GM18858 (cell line): Measurements from ENCODE around the gene ADAMTS2.
"Not testable (repeated sequence)": the region's sequence is repeated elsewhere in the genome, so short reads cannot be mapped to it uniquely, and the experiment has no call there.

Experiments used
- ATAC-seq: cut with Tn5 transposase; IDR thresholded peaks from one replicate; pipeline ENCODE4 v1.9.1; 2021; ENCODE audit not compliant: unreplicated experiment

The ADAMTS2 gene

DNA sequence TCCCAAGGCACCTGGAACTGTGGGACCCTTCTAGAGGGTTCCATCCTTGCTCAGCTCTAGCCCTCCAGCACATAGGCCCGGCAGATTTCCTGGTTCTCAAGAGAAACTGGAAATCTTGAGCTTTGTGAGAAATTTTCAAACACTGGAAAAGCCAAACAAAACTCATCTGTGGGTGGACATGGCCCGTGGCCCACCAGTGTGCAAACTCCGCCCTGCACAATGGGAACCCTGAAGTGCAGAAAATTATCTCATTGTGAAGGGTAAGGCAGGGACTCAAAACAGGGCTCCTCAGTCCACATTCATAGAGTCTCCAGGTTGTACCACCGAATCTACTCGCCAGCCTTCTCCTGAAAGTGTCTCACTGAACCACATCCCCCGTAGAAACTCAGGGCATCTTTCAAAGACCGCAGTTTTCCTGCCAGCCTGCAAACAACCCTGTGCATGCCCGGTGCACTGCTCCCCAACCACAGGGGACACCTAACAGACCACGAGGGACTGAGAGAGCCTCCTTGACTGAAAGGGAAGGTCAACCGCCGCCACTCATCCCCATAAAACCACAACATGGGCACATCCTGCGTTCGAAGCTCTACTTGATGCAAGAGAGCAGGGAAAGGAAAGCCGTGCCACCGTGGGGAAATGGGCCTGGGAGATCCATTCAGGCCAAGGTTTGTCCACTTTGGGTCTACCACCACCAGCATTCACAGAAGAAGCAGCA is 18.1 kb downstream of the ADAMTS2 start:
- no peak for ATAC-seq

DNA sequence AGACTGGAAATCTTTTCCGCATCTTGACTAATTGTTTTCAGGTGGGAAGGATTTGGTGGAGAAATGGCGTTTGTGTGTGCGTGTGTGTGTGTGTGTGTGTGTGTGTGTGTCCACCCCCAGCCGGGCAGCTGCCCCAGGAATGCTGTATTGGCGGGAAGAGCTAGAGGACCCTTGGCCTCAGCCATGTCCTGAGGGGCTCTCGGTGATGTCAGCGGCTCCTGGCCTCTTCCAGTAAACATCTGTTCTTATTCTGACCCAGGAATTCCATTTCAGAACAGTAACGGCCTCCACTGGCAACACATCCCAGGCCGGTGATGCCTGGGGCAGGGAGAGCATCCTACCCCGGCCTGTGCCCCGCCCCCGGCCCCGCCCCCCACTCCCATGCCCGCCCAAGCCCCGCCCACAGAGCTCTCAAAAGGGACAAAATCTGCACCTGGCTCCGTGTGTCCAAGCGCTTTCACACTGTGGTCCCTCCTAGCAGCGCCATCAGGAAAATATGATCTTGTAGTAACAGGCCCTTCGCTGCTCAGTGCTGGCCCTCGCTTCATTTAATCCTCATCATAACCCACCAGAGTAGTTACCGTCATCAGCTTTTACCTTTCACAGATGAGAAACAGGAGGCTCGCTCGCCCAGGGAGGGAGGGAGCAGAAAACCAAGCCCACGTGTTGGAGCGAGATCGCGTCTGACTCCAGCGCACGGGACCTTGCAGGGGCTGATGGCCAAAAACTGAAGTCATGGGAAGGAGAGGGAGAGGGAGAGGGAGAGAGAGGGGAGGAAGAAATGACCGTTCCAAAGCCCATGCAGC is 18.9 kb downstream of the ADAMTS2 start:
- no peak for ATAC-seq

DNA sequence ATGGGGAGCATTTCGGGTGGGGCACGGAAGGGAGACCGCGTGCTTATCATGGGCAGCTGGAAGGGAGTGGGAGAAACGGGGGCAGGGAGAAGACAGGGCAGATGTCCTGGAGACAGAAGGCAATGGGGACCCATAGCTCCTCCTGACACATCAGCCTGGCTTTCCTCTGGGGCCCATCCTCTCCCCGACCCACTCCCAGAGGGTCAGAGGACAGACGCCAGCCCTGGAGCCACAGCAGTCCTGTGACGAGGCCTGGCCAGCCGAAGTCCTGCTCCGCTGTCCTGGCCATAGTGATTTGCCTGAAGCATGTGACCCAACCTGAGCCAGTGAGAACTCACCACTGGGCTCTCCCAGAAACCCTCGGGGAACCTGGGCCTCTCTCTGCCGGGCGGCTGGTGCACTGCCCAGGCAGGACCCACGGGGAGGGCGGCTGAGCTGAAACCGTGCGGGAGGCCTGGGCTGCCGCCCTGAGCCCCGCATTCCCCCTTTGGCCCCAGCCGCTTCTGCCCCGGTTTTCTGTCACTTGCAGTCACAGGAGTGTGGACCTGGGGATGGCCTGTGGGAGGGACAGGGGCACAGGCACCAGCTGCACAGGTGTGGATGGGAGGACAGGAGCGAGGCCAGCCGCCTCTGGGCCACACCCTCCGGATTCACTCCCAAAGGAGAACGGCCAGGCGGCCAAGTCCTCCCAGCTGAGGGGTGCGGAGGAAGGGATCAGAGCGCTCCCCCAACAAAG is 19.8 kb downstream of the ADAMTS2 start:
- no peak for ATAC-seq

GRCh38 chr5:179324760-179325295 is 20.4 kb downstream of the ADAMTS2 start:
- ATAC-seq = no peak

GRCh38 chr5:179324316-179324715 is 20.9 kb downstream of the ADAMTS2 start:
- not testable (repeated sequence) for ATAC-seq

DNA sequence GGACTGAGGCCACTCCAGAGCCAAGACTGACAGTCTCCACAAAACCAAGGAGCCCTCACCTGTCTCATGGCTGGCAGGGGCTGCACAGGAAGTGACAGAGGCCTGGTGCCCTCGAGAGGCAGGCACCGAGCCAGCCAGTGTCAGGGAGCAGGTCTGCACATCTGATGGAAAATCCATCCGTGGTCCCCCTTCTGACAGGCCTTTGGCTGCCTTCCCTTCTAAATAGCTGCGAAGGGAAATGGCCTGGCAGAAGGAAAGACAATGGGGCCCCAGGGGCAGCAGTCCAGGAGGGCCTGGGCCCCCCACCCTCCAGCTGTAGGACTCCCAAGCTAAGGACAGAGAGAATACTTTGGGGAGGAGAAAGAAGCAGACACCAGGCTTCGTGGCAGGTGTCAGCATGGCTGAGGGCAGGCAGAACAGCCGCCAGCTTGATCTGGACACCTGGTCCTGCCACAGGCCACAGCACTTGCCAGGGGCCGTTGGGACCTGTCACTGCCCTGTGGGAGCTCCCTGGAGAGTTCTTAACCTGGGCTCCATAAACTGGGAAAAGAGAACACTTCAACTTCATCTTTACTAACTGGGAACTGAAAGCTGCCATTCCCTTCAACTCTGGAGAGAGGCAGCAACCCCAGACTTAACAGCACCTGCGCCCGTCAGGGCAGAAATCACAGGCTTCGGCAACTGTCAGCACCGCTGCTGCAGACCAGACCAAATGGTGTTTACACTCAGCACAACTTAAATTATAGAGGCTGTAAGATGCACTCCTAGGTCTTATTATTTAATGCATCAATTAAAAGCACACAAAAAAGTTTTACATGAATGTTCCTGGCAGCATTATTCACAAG is 22.0 kb downstream of the ADAMTS2 start:
- ATAC-seq = no peak

GRCh38 chr5:179322071-179323025 is 22.9 kb downstream of the ADAMTS2 start:
- no peak for ATAC-seq

DNA sequence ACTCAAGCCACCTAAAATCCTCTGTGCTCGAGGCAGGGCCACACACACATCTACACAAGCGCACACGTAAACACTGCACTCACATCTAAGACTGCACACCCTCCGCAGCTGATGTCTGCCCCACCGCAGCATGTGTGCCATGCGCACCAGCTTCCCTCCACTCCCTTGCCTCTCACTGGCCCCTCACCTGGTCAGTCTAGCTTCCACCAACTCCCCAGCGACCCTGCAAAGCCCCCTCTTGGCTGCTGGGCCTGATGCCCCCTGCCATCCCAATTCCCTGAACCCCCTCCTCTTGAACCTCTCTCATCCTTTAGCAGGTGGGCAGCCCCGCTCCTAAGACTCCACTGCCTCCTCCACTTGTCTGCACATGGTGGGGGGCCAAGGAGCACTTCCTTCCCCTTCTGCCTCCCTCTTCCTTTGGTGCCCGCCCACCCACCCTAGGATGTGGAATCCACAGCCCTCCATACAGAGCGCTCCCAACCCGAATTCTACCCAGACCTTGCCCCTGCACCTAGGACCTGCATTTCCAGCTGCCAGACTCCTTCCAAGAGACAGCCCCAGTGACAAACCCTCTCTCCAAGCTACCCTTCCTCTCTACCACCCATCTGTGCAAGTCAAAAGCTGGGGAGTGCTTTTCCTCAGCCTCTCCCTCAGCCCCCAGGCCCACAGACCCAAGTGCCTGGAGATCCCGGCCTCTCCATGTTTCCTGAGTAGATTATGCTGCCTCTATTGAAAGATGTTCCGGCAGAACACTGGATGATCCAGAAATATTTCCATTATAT is 23.9 kb downstream of the ADAMTS2 start:
- no peak for ATAC-seq

DNA sequence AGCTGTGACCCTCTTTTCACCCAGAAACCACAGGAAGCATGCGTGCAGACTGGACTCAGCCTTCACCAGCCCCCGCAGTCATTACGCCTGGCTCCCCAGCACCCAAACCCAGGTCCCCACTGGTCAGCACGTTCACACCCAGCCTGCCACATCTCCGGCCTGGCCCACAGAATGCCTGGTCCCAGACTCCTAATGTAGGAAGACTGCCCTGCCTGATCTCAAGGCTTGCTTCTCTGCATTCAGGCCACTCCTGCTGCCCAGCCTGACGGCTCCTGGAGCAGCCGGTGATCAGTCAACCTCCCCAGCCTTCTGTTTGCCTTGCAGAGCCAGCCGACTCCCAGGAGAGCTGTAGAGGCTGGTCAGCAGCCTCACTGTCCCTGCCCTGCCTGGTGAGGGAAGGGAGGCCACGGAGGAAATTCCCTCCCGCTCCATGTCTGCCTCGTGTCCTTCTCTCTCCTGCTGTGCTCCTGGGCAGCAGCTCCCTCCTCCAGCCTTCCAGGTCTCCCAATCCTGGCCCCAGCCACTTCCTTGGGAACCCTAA is 25.4 kb downstream of the ADAMTS2 start:
- ATAC-seq = no peak

GRCh38 chr5:179319123-179319522 is 26.1 kb downstream of the ADAMTS2 start:
- no peak for ATAC-seq

- ATAC-seq = no peak
Measured at GRCh38 chr5:179318221-179318955, 26.9 kb downstream of the ADAMTS2 start.

GRCh38 chr5:179317411-179318220 is 27.6 kb downstream of the ADAMTS2 start:
- no peak for ATAC-seq

DNA sequence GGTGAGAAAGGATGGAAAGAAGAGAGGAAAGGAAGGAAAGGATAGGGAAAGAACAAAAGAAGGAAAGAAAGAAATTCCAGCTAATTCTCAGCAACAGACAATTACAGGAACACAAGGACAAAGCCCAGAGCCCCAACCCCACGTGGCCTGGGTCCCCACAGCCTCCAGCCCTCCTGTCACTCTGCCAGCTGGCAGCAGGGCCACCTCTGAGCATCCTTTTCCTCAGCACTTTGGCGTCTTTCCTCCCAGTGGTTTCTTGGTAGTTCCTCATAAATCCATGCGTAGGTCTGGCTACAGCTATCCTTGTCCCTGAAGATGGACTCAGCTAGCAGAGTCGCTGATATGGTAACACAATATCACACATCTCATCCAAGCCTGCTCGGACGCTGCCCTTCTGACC is 28.3 kb downstream of the ADAMTS2 start:
- no peak for ATAC-seq

- no peak for ATAC-seq
Measured at GRCh38 chr5:179316111-179316551, 29.1 kb downstream of the ADAMTS2 start.

DNA sequence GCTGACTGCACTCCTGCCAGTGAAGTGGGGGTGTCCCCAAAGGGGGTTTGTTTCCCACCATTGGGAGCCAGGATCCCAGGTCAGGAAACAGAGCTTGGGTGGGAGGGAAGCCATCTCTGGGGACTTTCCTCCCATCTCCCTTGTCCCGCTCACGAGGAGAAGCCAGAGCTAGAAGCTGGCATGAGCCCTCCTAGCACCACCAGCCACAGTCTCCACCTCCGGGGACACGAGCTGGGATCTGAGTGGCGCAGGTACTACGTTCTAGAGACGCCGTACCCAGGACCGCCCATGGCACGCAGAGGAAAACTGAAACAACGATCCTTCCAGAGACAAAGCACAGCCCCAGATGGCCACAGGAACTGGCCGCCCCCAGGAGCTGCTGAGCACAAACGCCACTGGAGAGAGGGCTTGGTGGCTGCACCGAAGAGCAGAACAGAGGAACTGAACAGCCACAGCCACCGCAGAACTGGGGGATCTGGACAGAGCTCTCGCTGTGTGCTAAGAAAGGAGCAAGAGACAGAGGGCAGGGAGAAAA is 29.8 kb downstream of the ADAMTS2 start:
- no peak for ATAC-seq

- ATAC-seq = no peak
Measured at GRCh38 chr5:179314606-179315355, 30.5 kb downstream of the ADAMTS2 start.
